Fibroblast of skin of back (primary cell): ENCODE data around the gene CCL8.
"Not testable (repeated sequence)": the region's sequence is repeated elsewhere in the genome, so short reads cannot be mapped to it uniquely, and the experiment has no call there.

Experiments used
- DNase-seq: peaks from one replicate; pipeline ENCODE4 v3.0.0-alpha.2; 2013

The CCL8 gene

DNA sequence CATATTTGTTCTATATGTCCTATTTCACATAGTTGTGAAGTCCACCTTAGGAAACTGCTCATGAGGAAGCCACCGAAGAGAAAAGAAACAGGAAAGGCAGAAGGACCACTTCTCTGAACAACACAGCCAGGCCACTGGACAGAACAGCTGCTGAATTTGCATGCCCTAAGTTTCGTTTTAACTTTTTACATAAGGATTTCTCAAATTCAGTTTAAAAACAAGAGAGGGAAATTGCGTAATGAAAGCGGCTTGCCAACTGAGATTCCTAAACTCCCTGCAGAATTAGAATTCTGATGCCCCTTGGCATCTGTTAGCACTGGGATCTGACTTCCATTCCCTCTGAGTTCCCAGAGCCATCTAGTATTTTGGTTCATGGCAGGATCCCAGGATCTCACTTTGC lies 5.0 kb upstream of the CCL8 start:
- DNase-seq, result peak; percentile 23

- no peak for DNase-seq
These were observed 761 bp upstream of the CCL8 start for GRCh38 chr17:34318474-34318873.

- DNase-seq, result no peak
These were observed 2.7 kb downstream of the CCL8 start for GRCh38 chr17:34321964-34322363.

DNA sequence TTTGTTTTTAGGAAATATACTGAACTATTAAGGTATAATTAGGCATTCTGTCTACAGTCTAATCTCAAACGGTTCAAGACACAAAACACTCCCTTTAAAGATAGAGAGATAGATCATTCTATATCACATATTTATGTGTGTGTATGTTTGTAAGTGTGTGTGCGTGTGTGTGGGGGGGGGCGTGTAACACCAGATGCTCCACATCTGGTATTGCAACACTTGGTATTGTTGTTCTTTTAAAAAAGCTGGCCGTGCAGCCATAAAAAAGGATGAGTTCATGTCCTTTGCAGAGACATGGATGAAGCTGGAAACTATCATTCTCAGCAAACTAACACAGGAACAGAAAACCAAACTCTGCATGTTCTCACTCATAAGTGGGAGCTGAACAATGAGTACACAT lies 8.3 kb downstream of the CCL8 start:
- DNase-seq, result not testable (repeated sequence)

- no peak for DNase-seq
These were observed 18.5 kb downstream of the CCL8 start for GRCh38 chr17:34337701-34338100.

DNA sequence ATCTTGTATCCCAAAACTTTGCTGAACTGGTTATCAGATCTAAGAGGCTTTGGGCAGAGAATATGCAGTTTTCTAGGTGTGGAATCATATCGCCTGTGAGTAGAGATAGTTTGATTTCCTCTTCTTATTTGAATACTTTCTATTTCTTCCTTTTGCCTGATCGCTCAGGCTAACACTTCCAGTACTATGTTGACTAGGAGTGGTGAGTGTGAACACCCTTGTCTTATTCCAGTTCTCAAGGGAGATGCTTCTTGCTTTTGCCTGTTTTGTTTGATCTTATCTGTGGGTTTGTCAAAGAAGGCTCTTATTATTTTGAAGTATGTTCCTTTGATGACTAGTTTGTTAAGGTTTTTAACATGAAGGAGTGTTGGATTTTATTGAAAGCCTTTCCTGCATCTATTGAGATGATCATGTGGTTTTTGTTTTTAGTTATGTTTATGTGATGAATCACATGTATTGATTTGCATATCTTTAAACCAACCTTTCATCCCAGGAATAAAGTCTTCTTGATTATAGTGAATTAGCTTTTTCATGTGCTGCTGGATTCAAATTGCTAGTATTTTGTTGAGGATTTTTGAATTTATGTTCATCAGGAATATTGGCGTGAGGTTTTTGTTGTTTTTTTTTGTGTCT lies 20.0 kb downstream of the CCL8 start:
- no peak for DNase-seq

DNA sequence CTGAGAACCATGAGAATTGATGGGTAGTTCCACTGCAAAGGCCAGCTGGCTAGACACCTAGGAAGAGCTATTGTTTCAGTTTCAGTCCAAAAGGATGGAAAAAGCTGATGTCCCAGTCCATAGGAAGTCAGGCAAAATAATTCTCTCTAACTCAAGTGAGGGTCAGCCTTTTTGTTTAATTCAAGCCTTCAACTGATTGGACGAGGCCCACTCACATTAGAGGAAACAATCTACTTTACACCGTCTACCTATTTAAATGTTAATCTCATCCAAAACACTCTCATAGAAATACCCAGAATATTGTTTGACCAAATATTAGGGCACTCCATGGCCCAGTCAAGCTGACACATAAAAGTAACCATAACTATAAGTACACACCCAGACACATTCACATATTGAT lies 22.7 kb downstream of the CCL8 start:
- DNase-seq, result no peak

GRCh38 chr17:34347063-34347462 lies 27.8 kb downstream of the CCL8 start:
- DNase-seq, result no peak

GRCh38 chr17:34349751-34350150 lies 30.5 kb downstream of the CCL8 start:
- DNase-seq, result no peak

GRCh38 chr17:34351096-34351495 lies 31.9 kb downstream of the CCL8 start:
- no peak for DNase-seq

DNA sequence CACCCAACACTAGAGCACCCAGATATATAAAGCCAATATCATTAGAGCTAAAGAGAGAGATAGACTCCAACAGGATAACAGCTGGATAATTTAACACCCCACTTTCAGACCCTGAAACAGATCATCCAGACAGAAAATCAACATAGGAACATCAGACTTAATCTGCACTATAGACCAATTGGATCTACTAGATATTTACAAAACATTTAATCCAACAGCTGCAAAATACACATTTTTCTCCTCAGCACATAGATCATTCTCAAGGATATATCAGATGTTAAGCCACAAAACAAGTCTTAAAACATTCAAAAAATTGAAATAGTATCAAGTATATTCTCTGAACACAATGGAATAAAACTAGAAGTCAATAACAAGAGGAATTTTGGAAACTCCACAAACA lies 33.0 kb downstream of the CCL8 start:
- no peak for DNase-seq

GRCh38 chr17:34354637-34355036 lies 35.4 kb downstream of the CCL8 start:
- no peak for DNase-seq

GRCh38 chr17:34356194-34356593 lies 37.0 kb downstream of the CCL8 start, which contains the start of gene CCL13:
TSS of gene CCL13 (plus strand) at chr17:34356480. CDS start at chr17:34356527, 47 bp downstream.
- DNase-seq, result no peak

DNA sequence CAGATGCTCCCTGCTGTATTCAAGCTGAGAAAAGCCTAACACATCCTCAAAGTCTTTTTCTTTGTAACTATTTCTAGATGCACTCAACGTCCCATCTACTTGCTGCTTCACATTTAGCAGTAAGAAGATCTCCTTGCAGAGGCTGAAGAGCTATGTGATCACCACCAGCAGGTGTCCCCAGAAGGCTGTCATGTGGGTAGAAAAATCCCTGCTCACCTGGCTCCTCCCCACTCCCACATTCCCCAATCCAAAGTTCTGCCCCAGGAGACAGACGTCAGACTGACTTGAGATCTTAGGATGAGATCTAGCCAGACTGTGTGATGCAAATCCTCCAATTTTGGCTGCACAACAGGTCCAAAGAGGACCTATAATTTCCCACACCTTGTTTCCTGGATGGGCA lies 38.2 kb downstream of the CCL8 start:
- no peak for DNase-seq

GRCh38 chr17:34358631-34359030 lies 39.4 kb downstream of the CCL8 start:
- no peak for DNase-seq

- DNase-seq, result no peak
These were observed 41.5 kb downstream of the CCL8 start for GRCh38 chr17:34360601-34361270.

GRCh38 chr17:34361478-34362061 lies 42.3 kb downstream of the CCL8 start:
- peak; percentile 71 for DNase-seq

- DNase-seq, result no peak
These were observed 44.0 kb downstream of the CCL8 start, which contains the start of gene CCL1 for GRCh38 chr17:34363183-34363661. TSS of gene CCL1 (minus strand) at chr17:34363233. CDS start at chr17:34363161, 72 bp downstream.

DNA sequence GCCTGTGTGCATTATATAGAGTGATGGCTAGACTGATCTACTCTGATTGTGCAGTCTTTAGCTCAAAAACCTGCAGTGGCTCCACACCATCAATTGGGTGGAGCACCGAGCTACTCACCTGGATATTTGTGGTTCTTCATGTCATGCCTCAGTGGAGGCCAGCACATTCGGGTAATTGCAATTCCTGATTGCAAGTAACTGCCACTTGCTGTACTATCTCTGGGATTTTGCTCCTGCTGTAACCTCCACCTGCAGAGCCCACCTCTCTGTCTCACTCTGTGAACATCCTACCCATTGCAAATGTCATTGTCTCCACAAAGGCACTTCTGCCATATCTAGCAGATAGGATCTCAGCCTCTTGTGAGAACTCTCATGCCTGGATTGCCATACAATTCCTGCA lies 45.5 kb downstream of the CCL8 start:
- DNase-seq, result no peak

DNA sequence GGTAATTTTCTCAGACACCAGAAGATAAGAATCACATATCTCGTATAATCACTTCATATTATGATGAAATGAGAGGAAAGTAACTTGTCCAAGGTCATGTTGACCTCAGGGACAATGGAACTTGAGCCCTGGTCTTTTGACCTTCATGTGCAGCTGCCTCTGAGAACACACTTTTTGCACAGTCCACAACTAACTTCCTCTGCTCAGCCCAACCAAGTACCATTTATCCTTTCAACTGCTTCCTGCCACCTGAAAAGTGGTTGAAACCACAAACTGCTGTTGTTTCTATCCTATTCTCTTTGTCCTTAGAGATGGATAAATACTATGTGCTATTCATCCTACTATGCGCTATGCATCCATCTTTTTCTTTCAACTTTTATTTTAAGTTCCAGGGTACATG lies 46.1 kb downstream of the CCL8 start:
- no peak for DNase-seq

DNA sequence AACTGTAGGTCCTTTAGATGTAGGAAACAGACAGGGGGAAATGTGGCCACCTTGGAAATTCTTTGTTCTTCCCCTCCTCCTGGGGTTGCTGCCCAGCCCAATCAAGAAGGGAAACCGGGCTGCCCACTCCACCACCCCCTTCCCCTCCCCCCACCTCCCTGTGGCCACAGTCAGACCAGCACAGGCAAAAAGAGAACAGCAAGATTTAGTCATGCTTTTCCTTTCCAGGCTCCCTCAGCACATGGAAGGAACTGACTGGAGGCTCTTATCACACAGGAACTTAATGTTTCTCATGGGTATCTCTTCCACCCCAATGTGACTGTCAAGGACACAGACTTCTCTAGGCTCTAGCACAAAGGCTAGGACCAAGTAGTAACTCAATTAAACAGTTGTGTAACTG lies 46.8 kb downstream of the CCL8 start:
- no peak for DNase-seq

DNA sequence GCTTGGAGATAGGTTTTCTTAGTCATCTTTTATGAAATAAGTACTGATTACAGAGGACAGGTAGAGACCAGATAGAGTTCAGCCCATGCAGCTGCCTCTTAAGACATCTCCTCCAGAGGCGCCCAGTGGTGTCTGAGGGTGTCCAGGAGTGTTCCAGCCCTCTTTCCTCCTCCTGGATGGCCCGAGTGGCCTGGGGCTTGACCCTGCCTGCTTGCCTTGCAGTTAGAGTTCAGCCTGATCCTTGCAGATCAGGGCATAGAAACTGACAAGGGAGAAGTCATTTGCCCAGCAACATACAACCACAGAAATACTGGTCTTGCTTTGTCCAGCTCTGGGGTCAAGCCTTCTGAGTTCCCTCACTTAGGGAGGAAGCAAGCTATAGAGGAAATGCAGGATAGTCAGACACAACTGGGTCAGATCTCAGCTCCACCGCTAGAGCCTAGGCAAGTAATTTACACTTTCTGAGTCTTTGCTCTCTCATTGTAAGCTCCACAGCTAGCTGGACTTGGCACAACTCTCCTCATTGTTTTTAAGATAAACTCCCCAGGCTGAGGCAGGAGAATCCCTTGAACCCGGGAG lies 47.4 kb downstream of the CCL8 start:
- DNase-seq, result no peak

DNA sequence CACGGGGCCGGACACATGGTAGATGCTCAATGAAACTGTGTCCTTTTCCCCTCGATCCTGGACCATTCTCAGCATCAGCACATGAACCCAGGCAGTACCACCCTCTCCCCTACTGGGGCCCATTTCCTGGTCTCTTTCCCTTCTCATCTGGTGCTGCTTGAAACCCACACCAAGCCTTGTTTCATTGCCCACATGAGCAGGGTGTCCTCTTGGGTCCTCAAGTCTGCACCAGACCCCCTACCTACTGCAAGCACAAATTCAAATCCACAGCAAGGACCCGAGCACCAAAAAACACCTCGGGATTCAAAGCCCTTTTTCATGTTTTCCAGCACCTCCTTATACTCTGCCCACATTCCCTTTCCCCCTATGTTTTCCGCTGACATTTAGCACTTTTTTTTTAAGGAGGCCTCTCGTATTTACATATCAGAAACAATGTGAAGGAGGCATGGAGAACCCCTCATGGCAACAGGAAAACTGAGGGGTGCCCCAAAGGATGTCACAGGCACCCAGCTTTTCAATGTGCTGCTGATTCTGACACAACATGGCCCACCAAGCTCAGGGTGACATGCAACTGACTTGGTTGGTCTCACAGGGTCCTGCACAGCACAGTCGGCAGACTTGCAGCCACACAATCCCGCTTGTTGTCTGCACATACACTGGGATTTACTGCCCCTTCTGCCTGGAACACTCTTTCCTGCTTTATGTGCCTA lies 48.4 kb downstream of the CCL8 start:
- no peak for DNase-seq
